ENCODE results near the gene ARFRP1. TPM values are rescaled to one million over a fixed set of nuclear protein-coding genes. Genes with fewer than 3 reads are reported as not detected.

The ARFRP1 gene
- total RNA-seq, 6 experiments from 2014 or later = 16.0 to 22.2 (median 20.2) TPM

DNA sequence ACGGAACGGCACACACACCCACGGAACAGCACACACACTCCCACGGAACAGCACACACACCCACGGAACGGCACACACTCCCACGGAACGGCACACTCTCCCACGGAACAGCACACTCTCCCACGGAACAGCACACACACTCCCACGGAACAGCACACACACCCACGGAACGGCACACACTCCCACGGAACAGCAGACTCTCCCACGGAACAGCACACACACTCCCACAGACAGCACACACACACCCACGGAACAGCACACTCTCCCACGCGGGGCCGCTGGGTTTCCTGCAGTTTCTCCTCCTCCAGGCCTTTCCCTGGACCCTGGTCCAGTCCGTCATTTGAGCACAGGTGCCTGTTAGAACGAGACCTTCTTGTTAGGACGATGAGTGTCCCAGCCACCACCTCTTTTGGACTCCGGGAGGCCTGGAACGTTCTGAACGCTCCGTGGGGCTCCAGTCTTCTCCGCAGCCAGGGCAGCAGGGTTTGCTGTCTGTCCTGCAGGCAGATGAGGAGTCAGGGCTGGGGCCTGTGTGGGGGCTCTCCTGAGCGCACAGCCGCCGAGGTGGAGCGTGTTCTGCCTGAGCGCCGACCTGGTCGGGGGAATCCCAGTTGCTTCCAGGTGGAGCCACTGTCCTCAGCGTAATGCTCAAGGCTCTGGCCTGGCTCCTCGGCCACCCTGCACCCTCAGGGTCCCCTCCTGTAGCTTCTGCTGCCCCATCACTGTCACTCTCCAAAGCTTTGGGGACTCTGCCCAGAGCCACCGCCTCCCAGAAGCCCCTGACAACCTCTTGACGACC is 28.9 kb downstream of the ARFRP1 start:
- no peak for ATAC-seq
- Histone ChIP-seq H3K4me1 (no peaks in the 10 kb centered on the region), H3K9me3 (no peaks in the 10 kb centered on the region), H3K27me3 (no peaks in the 10 kb centered on the region), H3K4me3 (no peak overlapping the region), H3K27ac (no peak overlapping the region), H3K36me3 (peaks cover 0 to 3% (median 0%) of the 10 kb centered on the region in 4 donors)
- intact Hi-C loops (cut with DNase I) = no loop called here
- TF ChIP-seq, protein P1, sequence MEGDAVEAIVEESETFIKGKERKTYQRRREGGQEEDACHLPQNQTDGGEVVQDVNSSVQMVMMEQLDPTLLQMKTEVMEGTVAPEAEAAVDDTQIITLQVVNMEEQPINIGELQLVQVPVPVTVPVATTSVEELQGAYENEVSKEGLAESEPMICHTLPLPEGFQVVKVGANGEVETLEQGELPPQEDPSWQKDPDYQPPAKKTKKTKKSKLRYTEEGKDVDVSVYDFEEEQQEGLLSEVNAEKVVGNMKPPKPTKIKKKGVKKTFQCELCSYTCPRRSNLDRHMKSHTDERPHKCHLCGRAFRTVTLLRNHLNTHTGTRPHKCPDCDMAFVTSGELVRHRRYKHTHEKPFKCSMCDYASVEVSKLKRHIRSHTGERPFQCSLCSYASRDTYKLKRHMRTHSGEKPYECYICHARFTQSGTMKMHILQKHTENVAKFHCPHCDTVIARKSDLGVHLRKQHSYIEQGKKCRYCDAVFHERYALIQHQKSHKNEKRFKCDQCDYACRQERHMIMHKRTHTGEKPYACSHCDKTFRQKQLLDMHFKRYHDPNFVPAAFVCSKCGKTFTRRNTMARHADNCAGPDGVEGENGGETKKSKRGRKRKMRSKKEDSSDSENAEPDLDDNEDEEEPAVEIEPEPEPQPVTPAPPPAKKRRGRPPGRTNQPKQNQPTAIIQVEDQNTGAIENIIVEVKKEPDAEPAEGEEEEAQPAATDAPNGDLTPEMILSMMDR (IDR thresholded peaks at IDR 0.05) = no peak
- no peak for TF ChIP-seq POLR2A (IDR thresholded peaks at IDR 0.05)
- 70% methylated on average over 4 of the region's 38 CpGs for WGBS (ENCODE audit: insufficient coverage, low coverage, low lambda C conversion rate, missing lambda C conversion rate)
- no peak for DNase-seq

DNA sequence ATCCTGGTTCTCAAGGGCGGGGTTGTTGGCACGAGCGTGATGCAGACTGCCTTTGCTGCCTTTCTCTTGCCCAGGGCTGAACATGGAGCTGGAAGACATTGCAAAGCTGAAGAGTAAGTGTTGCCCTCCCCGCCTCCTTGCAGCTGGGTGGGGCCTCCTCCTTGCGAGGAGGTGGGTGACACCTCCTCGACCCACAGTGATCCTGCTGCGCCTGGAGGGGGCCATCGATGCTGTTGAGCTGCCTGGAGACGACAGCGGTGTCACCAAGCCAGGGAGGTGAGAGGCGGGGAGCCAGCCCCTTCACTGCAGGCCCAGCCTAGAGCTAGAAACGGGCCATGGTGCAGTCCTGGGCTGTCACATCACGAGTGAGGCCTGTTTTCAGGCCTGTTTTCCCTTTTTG is 29.7 kb downstream of the ARFRP1 start:
- H3K4me1 ChIP-seq = no peaks in the 10 kb centered on the region
- no peak overlapping the region for H3K27ac ChIP-seq
- H3K9me3 ChIP-seq = no peaks in the 10 kb centered on the region
- H3K4me3 ChIP-seq = no peak overlapping the region
- intact Hi-C loops (cut with DNase I) = no loop called here
- DNase-seq = no peak
- no peak for ATAC-seq
- no peaks in the 10 kb centered on the region for H3K27me3 ChIP-seq
- WGBS (ENCODE audit: insufficient coverage, low coverage, low lambda C conversion rate, missing lambda C conversion rate) = 89% methylated on average over 3 of the region's 13 CpGs
- TF ChIP-seq, protein P1 (IDR thresholded peaks at IDR 0.05) = no peak
- TF ChIP-seq POLR2A (IDR thresholded peaks at IDR 0.05) = no peak
- H3K36me3 ChIP-seq = peaks cover 0 to 6% (median 0%) of the 10 kb centered on the region in 4 donors

DNA sequence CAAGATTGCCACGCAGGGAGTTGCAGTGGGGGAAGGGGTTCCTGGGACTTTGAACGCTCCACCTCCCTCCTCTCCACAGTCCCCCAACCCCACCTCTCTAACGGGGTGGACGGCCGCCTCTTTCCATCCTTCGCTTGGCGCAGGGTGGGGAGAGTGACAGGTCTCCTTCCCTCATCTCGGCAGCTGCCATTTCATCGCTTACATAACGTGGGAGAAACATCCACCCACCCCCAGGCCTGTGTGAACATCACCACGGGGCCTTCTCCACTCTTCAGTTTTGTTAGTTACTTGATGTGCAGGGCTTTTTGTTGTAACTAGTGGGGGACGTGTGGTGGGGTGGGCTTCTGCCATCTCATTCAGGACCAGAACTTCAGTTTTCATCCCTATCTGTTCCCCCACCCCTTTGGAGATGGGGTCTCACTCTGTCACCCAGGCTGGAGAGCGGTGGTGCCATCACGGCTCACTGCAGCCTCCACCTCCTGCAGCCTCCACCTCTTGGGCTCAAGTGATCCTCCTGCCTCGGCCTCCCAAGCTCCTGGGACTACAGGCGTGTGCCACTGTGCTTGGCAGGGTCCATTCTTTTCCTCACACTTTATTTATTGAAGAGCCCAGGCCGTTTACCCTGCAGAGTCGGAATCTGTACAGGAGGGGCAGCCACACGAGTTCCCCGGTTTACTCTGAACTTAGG is 32.0 kb downstream of the ARFRP1 start:
- TF ChIP-seq, protein P1 (IDR thresholded peaks at IDR 0.05) = no peak
- no peak for TF ChIP-seq POLR2A (IDR thresholded peaks at IDR 0.05)
- H3K4me3 ChIP-seq = no peak overlapping the region
- whole genome bisulfite sequencing (ENCODE audit: insufficient coverage, low coverage, low lambda C conversion rate, missing lambda C conversion rate) = 97% methylated on average over 4 of the region's 20 CpGs
- H3K27me3 ChIP-seq = no peaks in the 10 kb centered on the region
- H3K36me3 ChIP-seq = peaks cover 0 to 6% (median 0%) of the 10 kb centered on the region in 4 donors
- no peak overlapping the region for H3K27ac ChIP-seq
- H3K4me1 ChIP-seq = no peaks in the 10 kb centered on the region
- ATAC-seq = no peak
- DNase-seq = no peak
- H3K9me3 ChIP-seq = no peaks in the 10 kb centered on the region
- intact Hi-C loops (cut with DNase I) = no loop called here

DNA sequence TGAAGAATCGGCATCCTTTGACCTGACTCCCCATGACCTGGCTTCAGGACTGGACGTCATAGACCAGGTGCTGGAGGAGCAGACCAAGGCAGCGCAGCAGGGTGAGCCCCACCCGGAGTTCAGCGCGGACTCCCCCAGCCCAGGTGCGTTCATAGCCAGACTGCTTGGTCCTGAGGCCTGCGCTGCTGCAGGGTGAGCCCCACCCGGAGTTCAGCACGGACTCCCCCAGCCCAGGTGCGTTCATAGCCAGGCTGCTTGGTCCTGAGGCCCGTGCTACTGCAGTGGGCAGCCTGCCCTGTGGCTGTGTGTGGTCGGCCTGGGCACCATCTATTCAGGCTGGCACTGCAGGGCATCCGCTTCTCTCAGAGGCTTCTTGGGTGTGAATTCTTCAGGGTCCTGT is 33.8 kb downstream of the ARFRP1 start:
- H3K36me3 ChIP-seq = peaks cover 0 to 6% (median 0%) of the 10 kb centered on the region in 4 donors
- 100% methylated on average over 1 of the region's 14 CpGs for WGBS (ENCODE audit: insufficient coverage, low coverage, low lambda C conversion rate, missing lambda C conversion rate)
- intact Hi-C loops (cut with DNase I) = no loop called here

More for the DNA sequence above, 33.8 kb downstream of the ARFRP1 start:
- ATAC-seq (no peak), DNase-seq (no peak)
- Histone ChIP-seq H3K27ac (no peak overlapping the region), H3K9me3 (no peaks in the 10 kb centered on the region), H3K4me1 (no peaks in the 10 kb centered on the region), H3K4me3 (no peak overlapping the region), H3K27me3 (no peaks in the 10 kb centered on the region)
- TF ChIP-seq, protein P1 (IDR thresholded peaks at IDR 0.05) = no peak
- no peak for TF ChIP-seq POLR2A (IDR thresholded peaks at IDR 0.05)

Data from right lobe of liver (tissue), 6 donors.